ENCODE results near the gene TRIM38.

DNA sequence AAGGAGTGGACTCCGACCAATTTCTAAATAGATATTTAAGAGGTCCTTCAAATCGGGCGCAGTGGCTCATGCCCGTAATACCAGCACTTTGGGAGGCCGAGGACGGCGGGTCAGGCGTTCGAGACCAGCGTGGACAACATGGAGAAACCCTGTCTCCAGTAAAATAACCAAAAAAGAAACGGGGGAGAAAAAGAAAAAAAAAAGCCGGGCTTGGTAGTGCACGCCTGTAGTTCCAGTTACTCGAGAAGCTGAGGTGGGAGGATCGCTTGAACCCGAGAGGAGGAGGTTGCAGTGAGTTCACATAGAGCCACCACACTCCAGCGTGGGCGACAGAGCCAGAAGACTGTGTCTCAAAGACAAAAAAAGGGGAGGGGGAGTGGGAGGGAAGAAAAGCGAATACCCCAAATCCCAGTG, 71.3 kb downstream of the TRIM38 start:
- TF ChIP-seq, protein P1, sequence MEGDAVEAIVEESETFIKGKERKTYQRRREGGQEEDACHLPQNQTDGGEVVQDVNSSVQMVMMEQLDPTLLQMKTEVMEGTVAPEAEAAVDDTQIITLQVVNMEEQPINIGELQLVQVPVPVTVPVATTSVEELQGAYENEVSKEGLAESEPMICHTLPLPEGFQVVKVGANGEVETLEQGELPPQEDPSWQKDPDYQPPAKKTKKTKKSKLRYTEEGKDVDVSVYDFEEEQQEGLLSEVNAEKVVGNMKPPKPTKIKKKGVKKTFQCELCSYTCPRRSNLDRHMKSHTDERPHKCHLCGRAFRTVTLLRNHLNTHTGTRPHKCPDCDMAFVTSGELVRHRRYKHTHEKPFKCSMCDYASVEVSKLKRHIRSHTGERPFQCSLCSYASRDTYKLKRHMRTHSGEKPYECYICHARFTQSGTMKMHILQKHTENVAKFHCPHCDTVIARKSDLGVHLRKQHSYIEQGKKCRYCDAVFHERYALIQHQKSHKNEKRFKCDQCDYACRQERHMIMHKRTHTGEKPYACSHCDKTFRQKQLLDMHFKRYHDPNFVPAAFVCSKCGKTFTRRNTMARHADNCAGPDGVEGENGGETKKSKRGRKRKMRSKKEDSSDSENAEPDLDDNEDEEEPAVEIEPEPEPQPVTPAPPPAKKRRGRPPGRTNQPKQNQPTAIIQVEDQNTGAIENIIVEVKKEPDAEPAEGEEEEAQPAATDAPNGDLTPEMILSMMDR (IDR thresholded peaks at IDR 0.05; ENCODE audit: extremely low read depth in 1 of 2, insufficient read depth in 1 of 2, low read depth in 1 of 2, low read length in 2 of 2): no peak
- no peak for TF ChIP-seq JUN (IDR thresholded peaks at IDR 0.05; ENCODE audit: borderline replicate concordance, insufficient read depth, insufficient read length, low read depth)

Measured in endothelial cell of umbilical vein (primary cell).